H7 (cell line): ENCODE data around the gene ANO4. TPM values are rescaled to one million over a fixed set of nuclear protein-coding genes. Genes with fewer than 3 reads are reported as not detected.

Experiments used
- DNase-seq: peaks from one replicate; pipeline ENCODE4 v3.0.0; 2012
- H3K27me3 ChIP-seq: 2 replicates; pipeline ENCODE4 v1.6.0; 2011; ENCODE audit warnings: mild to moderate bottlenecking, low read length; ENCODE audit not compliant: control insufficient read depth, insufficient read depth
- H3K36me3 ChIP-seq: replicated peaks from 2 replicates; pipeline ENCODE4 v1.5.1; 2011; ENCODE audit warnings: low read length; ENCODE audit not compliant: control insufficient read depth, insufficient read depth
- H3K4me3 ChIP-seq: 2 replicates; pipeline ENCODE4 v1.5.1; 2011; ENCODE audit warnings: low read depth, mild to moderate bottlenecking, control low read depth, low read length, moderate library complexity; ENCODE audit not compliant: insufficient read depth
- total RNA-seq: library from RNA; depleted of rRNA; stranded (reverse); fragments of >200 nt; shearing (Covaris generic); gene quantifications from 2 replicates; pipeline ENCODE4 v1.2.3, GENCODE V29; 2014

The ANO4 gene
- total RNA-seq, 1 experiment from 2014 or later: 1.7 TPM

- Histone ChIP-seq H3K27me3 (no peaks in the 10 kb centered on the region), H3K36me3 (no peaks in the 10 kb centered on the region), H3K4me3 (no peak overlapping the region)
- DNase-seq: no peak
Measured at GRCh38 chr12:100871195-100871734, 76.7 kb downstream of the ANO4 start.

- H3K27me3 ChIP-seq: no peaks in the 10 kb centered on the region
- no peak for DNase-seq
Measured at GRCh38 chr12:100875156-100875555, 80.6 kb downstream of the ANO4 start.

GRCh38 chr12:100875771-100876170 lies 81.2 kb downstream of the ANO4 start:
- no peak overlapping the region for H3K4me3 ChIP-seq
- H3K36me3 ChIP-seq: no peaks in the 10 kb centered on the region
- no peaks in the 10 kb centered on the region for H3K27me3 ChIP-seq
- DNase-seq: no peak

More at GRCh38 chr12:100875156-100875555, 80.6 kb downstream of the ANO4 start:
- Histone ChIP-seq H3K36me3 (no peaks in the 10 kb centered on the region), H3K4me3 (no peak overlapping the region)

GRCh38 chr12:100877776-100878175 lies 83.2 kb downstream of the ANO4 start:
- Histone ChIP-seq H3K4me3 (no peak overlapping the region), H3K36me3 (no peaks in the 10 kb centered on the region), H3K27me3 (no peaks in the 10 kb centered on the region)
- DNase-seq: no peak

GRCh38 chr12:100895192-100895591 lies 100.6 kb downstream of the ANO4 start:
- no peaks in the 10 kb centered on the region for H3K36me3 ChIP-seq
- no peak for DNase-seq
- no peaks in the 10 kb centered on the region for H3K27me3 ChIP-seq
- H3K4me3 ChIP-seq: no peak overlapping the region

- H3K27me3 ChIP-seq: no peaks in the 10 kb centered on the region
- H3K36me3 ChIP-seq: no peaks in the 10 kb centered on the region
- H3K4me3 ChIP-seq: no peak overlapping the region
- DNase-seq: no peak
Measured at GRCh38 chr12:100896192-100896591, 101.6 kb downstream of the ANO4 start.

- no peaks in the 10 kb centered on the region for H3K27me3 ChIP-seq
- no peak for DNase-seq
Measured at GRCh38 chr12:100897240-100897639, 102.7 kb downstream of the ANO4 start.

GRCh38 chr12:100899301-100899700 lies 104.7 kb downstream of the ANO4 start:
- DNase-seq: no peak

More at GRCh38 chr12:100897240-100897639, 102.7 kb downstream of the ANO4 start:
- H3K4me3 ChIP-seq: no peak overlapping the region
- no peaks in the 10 kb centered on the region for H3K36me3 ChIP-seq

GRCh38 chr12:100900808-100901207 lies 106.2 kb downstream of the ANO4 start:
- Histone ChIP-seq H3K36me3 (no peaks in the 10 kb centered on the region), H3K27me3 (no peaks in the 10 kb centered on the region)

More at GRCh38 chr12:100899301-100899700, 104.7 kb downstream of the ANO4 start:
- no peak overlapping the region for H3K4me3 ChIP-seq
- H3K36me3 ChIP-seq: no peaks in the 10 kb centered on the region
- no peaks in the 10 kb centered on the region for H3K27me3 ChIP-seq

GRCh38 chr12:100901266-100901665 lies 106.7 kb downstream of the ANO4 start:
- Histone ChIP-seq H3K36me3 (no peaks in the 10 kb centered on the region), H3K4me3 (no peak overlapping the region), H3K27me3 (no peaks in the 10 kb centered on the region)
- no peak for DNase-seq

More at GRCh38 chr12:100900808-100901207, 106.2 kb downstream of the ANO4 start:
- DNase-seq: no peak
- H3K4me3 ChIP-seq: no peak overlapping the region

- Histone ChIP-seq H3K36me3 (no peaks in the 10 kb centered on the region), H3K4me3 (no peak overlapping the region), H3K27me3 (no peaks in the 10 kb centered on the region)
- DNase-seq: no peak
Measured at GRCh38 chr12:100904270-100904669, 109.7 kb downstream of the ANO4 start.

- no peaks in the 10 kb centered on the region for H3K36me3 ChIP-seq
- H3K4me3 ChIP-seq: no peak overlapping the region
- no peak for DNase-seq
- no peaks in the 10 kb centered on the region for H3K27me3 ChIP-seq
Measured at GRCh38 chr12:100908501-100908900, 113.9 kb downstream of the ANO4 start.

GRCh38 chr12:100913872-100914592 lies 119.5 kb downstream of the ANO4 start:
- Histone ChIP-seq H3K36me3 (no peaks in the 10 kb centered on the region), H3K4me3 (no peak overlapping the region), H3K27me3 (no peaks in the 10 kb centered on the region)
- DNase-seq: no peak

GRCh38 chr12:100919116-100919515 lies 124.5 kb downstream of the ANO4 start:
- H3K27me3 ChIP-seq: no peaks in the 10 kb centered on the region
- no peak overlapping the region for H3K4me3 ChIP-seq
- H3K36me3 ChIP-seq: no peaks in the 10 kb centered on the region
- DNase-seq: no peak

- H3K4me3 ChIP-seq: no peak overlapping the region
- DNase-seq: no peak
Measured at GRCh38 chr12:100920493-100920892, 125.9 kb downstream of the ANO4 start.

More at GRCh38 chr12:100920493-100920892, 125.9 kb downstream of the ANO4 start:
- Histone ChIP-seq H3K27me3 (no peaks in the 10 kb centered on the region), H3K36me3 (no peaks in the 10 kb centered on the region)
